Measurements from ENCODE around the gene BRD9.
"Not testable (repeated sequence)": the region's sequence is repeated elsewhere in the genome, so short reads cannot be mapped to it uniquely, and the experiment has no call there.

The BRD9 gene

GRCh38 chr5:885529-885928, 7.1 kb downstream of the BRD9 start:
- Histone ChIP-seq H3K27ac (ENCODE audit: low read depth, low read length, severe bottlenecking) (no peak overlapping the region), H3K4me3 (ENCODE audit: extremely low read depth, insufficient read depth, low read length, poor library complexity, severe bottlenecking) (no peak overlapping the region), H3K36me3 (ENCODE audit: control insufficient read depth, insufficient read depth, low read length) (peaks cover 100% of the 10 kb centered on the region), H3K4me1 (ENCODE audit: control insufficient read depth, insufficient read depth, low read length, poor library complexity, severe bottlenecking) (peaks cover 6% of the 10 kb centered on the region), H3K9me3 (ENCODE audit: control insufficient read depth, low read length) (no peaks in the 10 kb centered on the region)
- WGBS, 2 experiments (ENCODE audit: insufficient coverage in 2 of 2) = 97% methylated on average over 9 to 12 of the region's 13 CpGs

- 96 to 97% methylated on average over 16 to 18 of the region's 18 CpGs for WGBS, 2 experiments (ENCODE audit: insufficient coverage in 2 of 2)
- Histone ChIP-seq H3K27ac (ENCODE audit: low read depth, low read length, severe bottlenecking) (no peak overlapping the region), H3K4me1 (ENCODE audit: control insufficient read depth, insufficient read depth, low read length, poor library complexity, severe bottlenecking) (peaks cover 3% of the 10 kb centered on the region), H3K36me3 (ENCODE audit: control insufficient read depth, insufficient read depth, low read length) (peaks cover 95% of the 10 kb centered on the region), H3K4me3 (ENCODE audit: extremely low read depth, insufficient read depth, low read length, poor library complexity, severe bottlenecking) (no peak overlapping the region), H3K9me3 (ENCODE audit: control insufficient read depth, low read length) (no peaks in the 10 kb centered on the region)
Measured at GRCh38 chr5:885127-885442, 7.5 kb downstream of the BRD9 start.

GRCh38 chr5:884345-885126, 8.1 kb downstream of the BRD9 start:
- Histone ChIP-seq H3K4me1 (ENCODE audit: control insufficient read depth, insufficient read depth, low read length, poor library complexity, severe bottlenecking) (peaks cover 3% of the 10 kb centered on the region), H3K9me3 (ENCODE audit: control insufficient read depth, low read length) (no peaks in the 10 kb centered on the region), H3K27ac (ENCODE audit: low read depth, low read length, severe bottlenecking) (no peak overlapping the region), H3K4me3 (ENCODE audit: extremely low read depth, insufficient read depth, low read length, poor library complexity, severe bottlenecking) (no peak overlapping the region), H3K36me3 (ENCODE audit: control insufficient read depth, insufficient read depth, low read length) (peaks cover 90% of the 10 kb centered on the region)
- WGBS, 2 experiments (ENCODE audit: insufficient coverage in 2 of 2) = 97% methylated on average over 12 to 16 of the region's 16 CpGs

GRCh38 chr5:883475-884181, 9.0 kb downstream of the BRD9 start:
- Histone ChIP-seq H3K4me3 (ENCODE audit: extremely low read depth, insufficient read depth, low read length, poor library complexity, severe bottlenecking) (no peak overlapping the region), H3K4me1 (ENCODE audit: control insufficient read depth, insufficient read depth, low read length, poor library complexity, severe bottlenecking) (peaks cover 3% of the 10 kb centered on the region), H3K36me3 (ENCODE audit: control insufficient read depth, insufficient read depth, low read length) (peaks cover 81% of the 10 kb centered on the region)

GRCh38 chr5:882253-883183, 10.1 kb downstream of the BRD9 start:
- Histone ChIP-seq H3K4me3 (ENCODE audit: extremely low read depth, insufficient read depth, low read length, poor library complexity, severe bottlenecking) (no peak overlapping the region), H3K4me1 (ENCODE audit: control insufficient read depth, insufficient read depth, low read length, poor library complexity, severe bottlenecking) (no peaks in the 10 kb centered on the region), H3K27ac (ENCODE audit: low read depth, low read length, severe bottlenecking) (no peak overlapping the region), H3K36me3 (ENCODE audit: control insufficient read depth, insufficient read depth, low read length) (peaks cover 78% of the 10 kb centered on the region), H3K9me3 (ENCODE audit: control insufficient read depth, low read length) (no peaks in the 10 kb centered on the region)
- 96 to 97% methylated on average over 19 to 33 of the region's 33 CpGs for WGBS, 2 experiments (ENCODE audit: insufficient coverage in 2 of 2)

More at GRCh38 chr5:883475-884181, 9.0 kb downstream of the BRD9 start:
- 97 to 99% methylated on average over 28 of the region's 29 CpGs for WGBS, 2 experiments (ENCODE audit: insufficient coverage in 2 of 2)
- Histone ChIP-seq H3K27ac (ENCODE audit: low read depth, low read length, severe bottlenecking) (no peak overlapping the region), H3K9me3 (ENCODE audit: control insufficient read depth, low read length) (no peaks in the 10 kb centered on the region)

GRCh38 chr5:881551-881935, 11.1 kb downstream of the BRD9 start:
- 98 to 99% methylated on average over 11 to 12 of the region's 12 CpGs for WGBS, 2 experiments (ENCODE audit: insufficient coverage in 2 of 2)
- no peaks in the 10 kb centered on the region for H3K9me3 ChIP-seq (ENCODE audit: control insufficient read depth, low read length)
- H3K4me3 ChIP-seq (ENCODE audit: extremely low read depth, insufficient read depth, low read length, poor library complexity, severe bottlenecking) = no peak overlapping the region
- H3K36me3 ChIP-seq (ENCODE audit: control insufficient read depth, insufficient read depth, low read length) = peaks cover 78% of the 10 kb centered on the region
- H3K4me1 ChIP-seq (ENCODE audit: control insufficient read depth, insufficient read depth, low read length, poor library complexity, severe bottlenecking) = no peaks in the 10 kb centered on the region
- no peak overlapping the region for H3K27ac ChIP-seq (ENCODE audit: low read depth, low read length, severe bottlenecking)

- peaks cover 78% of the 10 kb centered on the region for H3K36me3 ChIP-seq (ENCODE audit: control insufficient read depth, insufficient read depth, low read length)
- WGBS, 2 experiments (ENCODE audit: insufficient coverage in 2 of 2) = 96% methylated on average over 32 to 33 of the region's 35 CpGs
Measured at GRCh38 chr5:880816-881550, 11.6 kb downstream of the BRD9 start.

GRCh38 chr5:878677-879076, 13.9 kb downstream of the BRD9 start:
- not testable (repeated sequence) for H3K4me3 ChIP-seq (ENCODE audit: extremely low read depth, insufficient read depth, low read length, poor library complexity, severe bottlenecking); H3K9me3 ChIP-seq (ENCODE audit: control insufficient read depth, low read length); H3K27ac ChIP-seq (ENCODE audit: low read depth, low read length, severe bottlenecking); H3K4me1 ChIP-seq (ENCODE audit: control insufficient read depth, insufficient read depth, low read length, poor library complexity, severe bottlenecking)
- no CpG with 5 or more reads among the region's 8 CpGs for WGBS, 2 experiments (ENCODE audit: insufficient coverage in 2 of 2)
- H3K36me3 ChIP-seq (ENCODE audit: control insufficient read depth, insufficient read depth, low read length) = peaks cover 74% of the 10 kb centered on the region

More at GRCh38 chr5:880816-881550, 11.6 kb downstream of the BRD9 start:
- H3K9me3 ChIP-seq (ENCODE audit: control insufficient read depth, low read length) = no peaks in the 10 kb centered on the region
- H3K27ac ChIP-seq (ENCODE audit: low read depth, low read length, severe bottlenecking) = no peak overlapping the region
- H3K4me3 ChIP-seq (ENCODE audit: extremely low read depth, insufficient read depth, low read length, poor library complexity, severe bottlenecking) = no peak overlapping the region
- no peaks in the 10 kb centered on the region for H3K4me1 ChIP-seq (ENCODE audit: control insufficient read depth, insufficient read depth, low read length, poor library complexity, severe bottlenecking)

GRCh38 chr5:878125-878524, 14.5 kb downstream of the BRD9 start:
- H3K27ac ChIP-seq (ENCODE audit: low read depth, low read length, severe bottlenecking) = no peak overlapping the region
- H3K4me3 ChIP-seq (ENCODE audit: extremely low read depth, insufficient read depth, low read length, poor library complexity, severe bottlenecking) = no peak overlapping the region
- 96 to 99% methylated on average over 11 to 15 of the region's 15 CpGs for WGBS, 2 experiments (ENCODE audit: insufficient coverage in 2 of 2)
- H3K9me3 ChIP-seq (ENCODE audit: control insufficient read depth, low read length) = no peaks in the 10 kb centered on the region
- H3K36me3 ChIP-seq (ENCODE audit: control insufficient read depth, insufficient read depth, low read length) = peaks cover 74% of the 10 kb centered on the region
- no peaks in the 10 kb centered on the region for H3K4me1 ChIP-seq (ENCODE audit: control insufficient read depth, insufficient read depth, low read length, poor library complexity, severe bottlenecking)

Measured in mesodermal cell (in vitro differentiated cells).